Measurements from ENCODE around the gene CNOT2. TPM values are rescaled to one million over a fixed set of nuclear protein-coding genes. Genes with fewer than 3 reads are reported as not detected.

The CNOT2 gene
- total and polyA plus RNA-seq, 2 donors (not counting 3 experiments of a cell fraction or from before 2014, with no cell fraction given) = 52.2 to 79.7 TPM

GRCh38 chr12:70321191-70321590 is 78.0 kb downstream of the CNOT2 start:
- H2AFZ ChIP-seq (ENCODE audit: low read depth, low read length) = no peak overlapping the region
- CTCF ChIA-PET = interaction anchor here (1.4 to 2.4 kb wide), 2 partner anchors 12 to 421 kb away, joined by 3 to 6 read pairs; no protein-coding TSS in a partner anchor
- BruUV-seq (replicated peaks) = no TSS peak

DNA sequence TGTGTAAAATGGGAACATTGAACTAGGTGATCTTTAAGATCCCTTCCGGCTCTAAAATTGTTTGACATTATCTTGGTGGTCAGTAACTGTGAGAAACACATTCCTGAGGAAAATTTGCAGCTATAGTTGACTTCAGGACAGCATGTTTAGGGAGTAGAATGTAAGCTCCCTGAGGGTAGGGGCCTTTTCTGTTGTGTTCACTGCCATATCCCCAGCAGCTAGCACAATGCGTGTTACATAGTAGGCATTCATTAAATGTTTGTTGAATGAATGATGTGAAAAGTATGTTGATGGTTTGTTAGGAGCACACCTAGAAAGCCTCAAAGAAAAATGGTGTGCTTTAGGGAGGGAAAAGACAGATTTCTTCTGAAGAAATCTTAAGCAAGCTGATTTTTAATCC is 84.3 kb downstream of the CNOT2 start:
- no peaks in the 10 kb centered on the region for H3K4me1 ChIP-seq (ENCODE audit: control insufficient read depth, extremely low read depth, insufficient read depth, low read length)
- H3K36me3 ChIP-seq (ENCODE audit: control insufficient read depth in 2 of 2, extremely low read depth in 1 of 2, insufficient read depth in 2 of 2, low read length in 2 of 2) = peaks cover 0 to 3% of the 10 kb centered on the region in 2 experiments
- H3K27me3 ChIP-seq (ENCODE audit: control insufficient read depth in 2 of 2, insufficient read depth in 2 of 2, low read length in 2 of 2) = no peaks in the 10 kb centered on the region
- intact Hi-C loops (cut with micrococcal nuclease) = no loop called here
- H3K27ac ChIP-seq (ENCODE audit: insufficient read depth, low read depth, low read length) = no peak overlapping the region
- H3K9ac ChIP-seq (replicated peaks; ENCODE audit: extremely low read depth, insufficient read depth, low read length) = no peak overlapping the region
- TF ChIP-seq, protein P1, sequence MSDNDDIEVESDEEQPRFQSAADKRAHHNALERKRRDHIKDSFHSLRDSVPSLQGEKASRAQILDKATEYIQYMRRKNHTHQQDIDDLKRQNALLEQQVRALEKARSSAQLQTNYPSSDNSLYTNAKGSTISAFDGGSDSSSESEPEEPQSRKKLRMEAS (IDR thresholded peaks at IDR 0.05; ENCODE audit: insufficient read depth, insufficient read length) = no peak
- no peak for TF ChIP-seq POLR2A (IDR thresholded peaks at IDR 0.05; ENCODE audit: low read depth, low read length)
- no peak for TF ChIP-seq JUN (IDR thresholded peaks at IDR 0.05; ENCODE audit: borderline replicate concordance, insufficient read depth, insufficient read length, low read depth)
- TF ChIP-seq EZH2 (IDR thresholded peaks at IDR 0.05; ENCODE audit: borderline replicate concordance, low read depth, low read length, severe bottlenecking) = no peak
- TF ChIP-seq FOS (IDR thresholded peaks at IDR 0.05; ENCODE audit: borderline replicate concordance, insufficient read depth, low read length) = no peak
- TF ChIP-seq, protein P2, sequence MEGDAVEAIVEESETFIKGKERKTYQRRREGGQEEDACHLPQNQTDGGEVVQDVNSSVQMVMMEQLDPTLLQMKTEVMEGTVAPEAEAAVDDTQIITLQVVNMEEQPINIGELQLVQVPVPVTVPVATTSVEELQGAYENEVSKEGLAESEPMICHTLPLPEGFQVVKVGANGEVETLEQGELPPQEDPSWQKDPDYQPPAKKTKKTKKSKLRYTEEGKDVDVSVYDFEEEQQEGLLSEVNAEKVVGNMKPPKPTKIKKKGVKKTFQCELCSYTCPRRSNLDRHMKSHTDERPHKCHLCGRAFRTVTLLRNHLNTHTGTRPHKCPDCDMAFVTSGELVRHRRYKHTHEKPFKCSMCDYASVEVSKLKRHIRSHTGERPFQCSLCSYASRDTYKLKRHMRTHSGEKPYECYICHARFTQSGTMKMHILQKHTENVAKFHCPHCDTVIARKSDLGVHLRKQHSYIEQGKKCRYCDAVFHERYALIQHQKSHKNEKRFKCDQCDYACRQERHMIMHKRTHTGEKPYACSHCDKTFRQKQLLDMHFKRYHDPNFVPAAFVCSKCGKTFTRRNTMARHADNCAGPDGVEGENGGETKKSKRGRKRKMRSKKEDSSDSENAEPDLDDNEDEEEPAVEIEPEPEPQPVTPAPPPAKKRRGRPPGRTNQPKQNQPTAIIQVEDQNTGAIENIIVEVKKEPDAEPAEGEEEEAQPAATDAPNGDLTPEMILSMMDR (IDR thresholded peaks at IDR 0.05; ENCODE audit: extremely low read depth in 1 of 2, insufficient read depth in 1 of 2, low read depth in 1 of 2, low read length in 2 of 2) = no peak
- no peak for TF ChIP-seq MYC (IDR thresholded peaks at IDR 0.05; ENCODE audit: low read depth, low read length)
- TF ChIP-seq GATA2 (IDR thresholded peaks at IDR 0.05; ENCODE audit: insufficient read depth, insufficient read length, low read depth, low read length) = no peak
- no peak for TF ChIP-seq POLR2AphosphoS5 (IDR thresholded peaks at IDR 0.05; ENCODE audit: insufficient read depth, low read depth, low read length)
- no peak overlapping the region for H2AFZ ChIP-seq (ENCODE audit: low read depth, low read length)
- FAIRE-seq (no peak), DNase-seq (ENCODE audit: low read depth, low spot score) (no peak)
- H3K79me2 ChIP-seq (ENCODE audit: control insufficient read depth, insufficient read depth, low read length) = peaks cover 17% of the 10 kb centered on the region
- H3K4me3 ChIP-seq (replicated peaks in 1 of 3; ENCODE audit: insufficient read depth in 1 of 3, low read depth in 1 of 3, low read length in 3 of 3) = no peak overlapping the region
- no peak overlapping the region for H3K4me2 ChIP-seq (ENCODE audit: insufficient read depth, low read length)
- no peaks in the 10 kb centered on the region for H3K9me1 ChIP-seq (replicated peaks; ENCODE audit: control insufficient read depth, extremely low read depth, insufficient read depth, low read length)
- H3K9me3 ChIP-seq (replicated peaks; ENCODE audit: control insufficient read depth, insufficient read depth, low read length) = no peaks in the 10 kb centered on the region
- POLR2A ChIA-PET = no interaction called here
- H4K20me1 ChIP-seq (replicated peaks; ENCODE audit: control insufficient read depth, extremely low read depth, insufficient read depth, low read length) = peaks cover 6% of the 10 kb centered on the region
- CTCF ChIA-PET = interaction anchor here (1.0 kb wide), 1 partner anchor 16 kb away, joined by 3 read pairs; no protein-coding TSS in a partner anchor
- dilution Hi-C loops (cut with MboI; ENCODE audit: extremely low pct_ligation_motif_present, low sequenced_read_pairs) = no loop called here
- no TSS peak for BruUV-seq (replicated peaks)

More at GRCh38 chr12:70321191-70321590, 78.0 kb downstream of the CNOT2 start:
- H3K9ac ChIP-seq (replicated peaks; ENCODE audit: extremely low read depth, insufficient read depth, low read length) = no peak overlapping the region
- intact Hi-C loops (cut with micrococcal nuclease) = no loop called here
- no peak overlapping the region for H3K27ac ChIP-seq (ENCODE audit: insufficient read depth, low read depth, low read length)
- peaks cover 20% of the 10 kb centered on the region for H3K79me2 ChIP-seq (ENCODE audit: control insufficient read depth, insufficient read depth, low read length)
- dilution Hi-C loops (cut with MboI; ENCODE audit: extremely low pct_ligation_motif_present, low sequenced_read_pairs) = no loop called here
- DNase-seq (ENCODE audit: low read depth, low spot score) = peak; percentile 53
- POLR2A ChIA-PET = no interaction called here
- H4K20me1 ChIP-seq (replicated peaks; ENCODE audit: control insufficient read depth, extremely low read depth, insufficient read depth, low read length) = no peaks in the 10 kb centered on the region
- H3K4me1 ChIP-seq (ENCODE audit: control insufficient read depth, extremely low read depth, insufficient read depth, low read length) = no peaks in the 10 kb centered on the region
- no peak overlapping the region for H3K4me2 ChIP-seq (ENCODE audit: insufficient read depth, low read length)
- no peaks in the 10 kb centered on the region for H3K27me3 ChIP-seq (ENCODE audit: control insufficient read depth in 2 of 2, insufficient read depth in 2 of 2, low read length in 2 of 2)
- TF ChIP-seq, protein P1 (IDR thresholded peaks at IDR 0.05; ENCODE audit: insufficient read depth, insufficient read length) = no peak
- TF ChIP-seq MYC (IDR thresholded peaks at IDR 0.05; ENCODE audit: low read depth, low read length) = no peak
- H3K9me3 ChIP-seq (replicated peaks; ENCODE audit: control insufficient read depth, insufficient read depth, low read length) = no peaks in the 10 kb centered on the region
- FAIRE-seq = no peak
- H3K4me3 ChIP-seq (replicated peaks in 1 of 3; ENCODE audit: insufficient read depth in 1 of 3, low read depth in 1 of 3, low read length in 3 of 3) = no peak overlapping the region
- H3K36me3 ChIP-seq (ENCODE audit: control insufficient read depth in 2 of 2, extremely low read depth in 1 of 2, insufficient read depth in 2 of 2, low read length in 2 of 2) = no peaks in the 10 kb centered on the region
- H3K9me1 ChIP-seq (replicated peaks; ENCODE audit: control insufficient read depth, extremely low read depth, insufficient read depth, low read length) = no peaks in the 10 kb centered on the region

All from endothelial cell of umbilical vein (primary cell).